Measurements from ENCODE around the gene AGMO. TPM values are rescaled to one million over a fixed set of nuclear protein-coding genes. Genes with fewer than 3 reads are reported as not detected.
A peak's percentile ranks its signal among the peaks of the same experiment; 100 is the strongest.

The AGMO gene
- total RNA-seq, 4 donors from 2014 or later: 0.11 to 0.55 TPM; not detected in 2

- TF ChIP-seq POLR2A (IDR thresholded peaks at IDR 0.05) (no peak), CTCF (IDR thresholded peaks at IDR 0.05 in 4 of 5, conservative IDR thresholded peaks at IDR 0.05 in 1 of 5) (no peak)
- no peak overlapping the region for H3K27ac ChIP-seq
- no peaks in the 10 kb centered on the region for H3K36me3 ChIP-seq
- no peaks in the 10 kb centered on the region for H3K4me1 ChIP-seq
- intact Hi-C loops (cut with DNase I; ENCODE audit: low total_unique reads): loop anchor here (10.0 kb wide), 1 partner anchor 257 kb away; no protein-coding TSS in a partner anchor
- ATAC-seq (no peak), DNase-seq (no peak)
- H3K9me3 ChIP-seq: no peaks in the 10 kb centered on the region
- in situ Hi-C loops (cut with MboI; ENCODE audit: low sequenced_read_pairs in 4 of 4): loop anchor here in 1 of 4 donors (25.0 kb wide), 1 partner anchor 495 kb away; no protein-coding TSS in a partner anchor
- no peak overlapping the region for H3K4me3 ChIP-seq
- no peaks in the 10 kb centered on the region for H3K27me3 ChIP-seq
Measured at GRCh38 chr7:15567652-15568051, 5.8 kb upstream of the AGMO start.

- TF ChIP-seq CTCF (IDR thresholded peaks at IDR 0.05 in 4 of 5, conservative IDR thresholded peaks at IDR 0.05 in 1 of 5) (no peak), POLR2A (IDR thresholded peaks at IDR 0.05) (no peak)
- no peaks in the 10 kb centered on the region for H3K4me1 ChIP-seq
- DNase-seq: no peak
- in situ Hi-C loops (cut with MboI; ENCODE audit: low sequenced_read_pairs in 4 of 4) (loop anchor here in 1 of 4 donors (25.0 kb wide), 1 partner anchor 495 kb away; no protein-coding TSS in a partner anchor), intact Hi-C loops (cut with DNase I; ENCODE audit: low total_unique reads) (loop anchor here (10.0 kb wide), 1 partner anchor 258 kb away; no protein-coding TSS in a partner anchor)
- no peaks in the 10 kb centered on the region for H3K36me3 ChIP-seq
- ATAC-seq: no peak
- H3K27me3 ChIP-seq: no peaks in the 10 kb centered on the region
- H3K27ac ChIP-seq: no peak overlapping the region
- no peaks in the 10 kb centered on the region for H3K9me3 ChIP-seq
- H3K4me3 ChIP-seq: no peak overlapping the region
Measured at GRCh38 chr7:15567036-15567435, 5.2 kb upstream of the AGMO start.

GRCh38 chr7:15566476-15566875 lies 4.7 kb upstream of the AGMO start:
- no peak for DNase-seq
- Histone ChIP-seq H3K36me3 (no peaks in the 10 kb centered on the region), H3K4me1 (no peaks in the 10 kb centered on the region), H3K27ac (no peak overlapping the region), H3K4me3 (no peak overlapping the region), H3K27me3 (no peaks in the 10 kb centered on the region), H3K9me3 (no peaks in the 10 kb centered on the region)
- intact Hi-C loops (cut with DNase I; ENCODE audit: low total_unique reads): loop anchor here (10.0 kb wide), 1 partner anchor 258 kb away; no protein-coding TSS in a partner anchor
- in situ Hi-C loops (cut with MboI; ENCODE audit: low sequenced_read_pairs in 4 of 4): loop anchor here in 1 of 4 donors (25.0 kb wide), 1 partner anchor 496 kb away; no protein-coding TSS in a partner anchor
- no peak for ATAC-seq
- TF ChIP-seq CTCF (IDR thresholded peaks at IDR 0.05 in 4 of 5, conservative IDR thresholded peaks at IDR 0.05 in 1 of 5): no peak
- TF ChIP-seq POLR2A (IDR thresholded peaks at IDR 0.05): no peak

GRCh38 chr7:15560968-15561367 lies 847 bp downstream of the AGMO start:
- Histone ChIP-seq H3K9me3 (no peaks in the 10 kb centered on the region), H3K36me3 (no peaks in the 10 kb centered on the region), H3K4me1 (no peaks in the 10 kb centered on the region), H3K4me3 (peak overlapping the region; percentile 7 to 41 (median 32)), H3K27ac (peak overlapping the region; percentile 66 to 74 (median 73)), H3K27me3 (no peaks in the 10 kb centered on the region)
- TF ChIP-seq POLR2A (IDR thresholded peaks at IDR 0.05) (no peak), CTCF (IDR thresholded peaks at IDR 0.05 in 4 of 5, conservative IDR thresholded peaks at IDR 0.05 in 1 of 5) (no peak)
- intact Hi-C loops (cut with DNase I; ENCODE audit: low total_unique reads) (loop anchor here (10.0 kb wide), 1 partner anchor 264 kb away; no protein-coding TSS in a partner anchor), in situ Hi-C loops (cut with MboI; ENCODE audit: low sequenced_read_pairs in 4 of 4) (loop anchor here in 1 of 4 donors (25.0 kb wide), 1 partner anchor 501 kb away; no protein-coding TSS in a partner anchor)
- no peak for DNase-seq
- peak in 1 of 2 donors; percentile 56 for ATAC-seq
